Measurements from ENCODE around the gene GDF10.
A peak's percentile ranks its signal among the peaks of the same experiment; 100 is the strongest.

Gene GDF10, protein sequence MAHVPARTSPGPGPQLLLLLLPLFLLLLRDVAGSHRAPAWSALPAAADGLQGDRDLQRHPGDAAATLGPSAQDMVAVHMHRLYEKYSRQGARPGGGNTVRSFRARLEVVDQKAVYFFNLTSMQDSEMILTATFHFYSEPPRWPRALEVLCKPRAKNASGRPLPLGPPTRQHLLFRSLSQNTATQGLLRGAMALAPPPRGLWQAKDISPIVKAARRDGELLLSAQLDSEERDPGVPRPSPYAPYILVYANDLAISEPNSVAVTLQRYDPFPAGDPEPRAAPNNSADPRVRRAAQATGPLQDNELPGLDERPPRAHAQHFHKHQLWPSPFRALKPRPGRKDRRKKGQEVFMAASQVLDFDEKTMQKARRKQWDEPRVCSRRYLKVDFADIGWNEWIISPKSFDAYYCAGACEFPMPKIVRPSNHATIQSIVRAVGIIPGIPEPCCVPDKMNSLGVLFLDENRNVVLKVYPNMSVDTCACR
- 0 to 0.62 (median 0.36) reads per million in 4 donors for total RNA-seq

DNA sequence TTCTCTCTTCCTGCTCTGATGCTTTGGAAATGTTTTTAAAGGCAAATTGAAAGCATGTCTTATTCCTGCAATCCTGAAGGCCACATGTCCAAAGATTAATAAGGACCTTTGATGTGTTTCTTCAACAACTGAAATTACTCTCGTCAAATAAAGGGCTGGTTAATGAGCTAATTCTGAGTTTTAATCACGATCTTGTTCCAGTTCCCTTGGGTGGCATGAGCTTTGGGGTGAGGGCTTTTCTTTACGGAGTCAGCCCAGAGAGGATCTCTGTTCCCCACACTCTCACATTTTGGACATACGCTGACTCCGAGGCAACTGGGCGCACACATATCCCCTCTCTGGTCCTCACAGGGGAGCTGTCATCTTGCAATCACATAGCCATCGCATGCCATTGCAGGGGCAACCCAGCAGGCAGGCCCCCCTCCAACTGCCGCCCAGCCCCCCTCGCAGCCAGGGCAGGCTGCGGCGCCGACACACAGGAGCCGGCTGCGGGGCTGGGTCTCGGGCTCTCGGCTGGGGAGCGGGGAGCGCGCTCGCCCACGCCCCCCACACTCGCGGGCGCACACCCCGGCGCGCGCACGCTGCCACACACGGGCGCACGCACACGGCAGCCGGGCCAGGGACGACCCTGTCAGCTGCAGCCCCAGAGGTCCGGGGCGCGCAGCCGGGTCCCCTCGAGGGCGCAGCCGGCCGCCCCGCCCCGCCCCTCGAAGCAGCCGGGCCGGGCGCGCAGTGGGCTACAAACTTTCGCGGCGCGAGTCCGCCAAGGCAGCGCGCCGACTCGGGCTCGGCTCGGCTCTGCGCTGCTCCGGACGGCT, at the start of gene GDF10:
TSS of gene GDF10 (plus strand) at position 587 of the 818 bp plus-strand sequence. CDS start 455 bp downstream, outside the sequence.
- no peak for DNase-seq

DNA sequence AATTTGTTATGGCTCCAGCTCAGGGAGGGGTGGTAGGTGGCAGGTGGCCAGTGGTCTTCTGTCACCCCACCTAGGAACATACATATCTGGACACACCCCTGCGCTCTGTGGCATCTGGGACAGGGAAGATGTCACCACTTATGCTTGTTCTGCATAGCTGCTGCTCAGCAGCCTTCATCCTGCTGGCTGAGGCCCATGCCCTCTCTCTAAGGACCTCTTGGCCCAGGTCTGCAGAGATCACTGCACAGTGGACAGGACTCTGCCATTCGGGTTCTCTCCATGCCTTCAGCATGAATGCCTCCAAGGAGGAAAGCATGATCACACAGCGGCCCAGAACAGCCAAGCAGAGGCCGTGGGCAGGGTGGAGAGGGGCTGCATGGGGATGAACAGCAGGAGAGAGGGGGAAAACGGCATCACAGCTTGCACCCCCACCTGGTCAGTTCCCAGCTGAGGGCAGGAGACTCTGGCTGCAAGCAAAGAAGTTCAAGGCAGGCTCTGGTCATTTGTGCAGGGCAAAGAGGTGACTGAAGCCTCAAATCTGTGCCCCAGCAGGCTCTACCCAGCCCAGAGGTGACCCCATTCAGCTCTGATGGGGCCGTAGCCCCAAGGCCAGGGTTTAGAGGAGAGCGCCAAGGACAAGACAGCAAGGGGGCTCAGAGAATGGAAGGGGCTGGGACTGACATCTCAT, 47.8 kb upstream of the GDF10 start:
- no peak for DNase-seq

DNA sequence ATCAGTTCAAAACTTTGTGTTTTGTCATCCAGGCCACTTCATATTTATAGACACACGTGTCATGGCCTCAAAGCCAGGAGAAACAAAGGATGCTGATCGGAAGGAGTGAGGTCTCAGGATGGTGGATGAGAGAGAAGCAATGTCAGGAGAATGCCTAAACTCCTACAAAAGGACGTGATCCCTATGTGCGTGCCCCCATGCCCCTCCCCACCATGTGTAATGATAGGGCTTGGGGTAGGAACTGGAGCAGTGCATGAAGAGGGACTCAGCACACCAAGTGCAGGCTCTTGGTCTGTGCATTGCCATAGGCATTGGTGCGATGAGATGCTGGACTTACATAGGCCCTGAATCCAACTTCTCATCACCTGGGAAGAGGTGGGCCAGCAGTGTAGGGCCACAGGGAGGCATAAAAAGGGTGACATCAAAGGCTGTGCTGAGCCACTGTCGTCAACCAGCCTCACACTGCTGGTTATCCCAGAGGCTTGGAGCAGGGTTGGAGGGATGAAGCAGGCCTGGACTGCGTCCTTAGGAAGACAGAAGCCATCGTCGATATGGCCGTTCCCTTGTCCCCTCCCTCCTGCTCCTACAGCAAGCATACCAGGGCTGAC, 46.9 kb upstream of the GDF10 start:
- no peak for DNase-seq

DNA sequence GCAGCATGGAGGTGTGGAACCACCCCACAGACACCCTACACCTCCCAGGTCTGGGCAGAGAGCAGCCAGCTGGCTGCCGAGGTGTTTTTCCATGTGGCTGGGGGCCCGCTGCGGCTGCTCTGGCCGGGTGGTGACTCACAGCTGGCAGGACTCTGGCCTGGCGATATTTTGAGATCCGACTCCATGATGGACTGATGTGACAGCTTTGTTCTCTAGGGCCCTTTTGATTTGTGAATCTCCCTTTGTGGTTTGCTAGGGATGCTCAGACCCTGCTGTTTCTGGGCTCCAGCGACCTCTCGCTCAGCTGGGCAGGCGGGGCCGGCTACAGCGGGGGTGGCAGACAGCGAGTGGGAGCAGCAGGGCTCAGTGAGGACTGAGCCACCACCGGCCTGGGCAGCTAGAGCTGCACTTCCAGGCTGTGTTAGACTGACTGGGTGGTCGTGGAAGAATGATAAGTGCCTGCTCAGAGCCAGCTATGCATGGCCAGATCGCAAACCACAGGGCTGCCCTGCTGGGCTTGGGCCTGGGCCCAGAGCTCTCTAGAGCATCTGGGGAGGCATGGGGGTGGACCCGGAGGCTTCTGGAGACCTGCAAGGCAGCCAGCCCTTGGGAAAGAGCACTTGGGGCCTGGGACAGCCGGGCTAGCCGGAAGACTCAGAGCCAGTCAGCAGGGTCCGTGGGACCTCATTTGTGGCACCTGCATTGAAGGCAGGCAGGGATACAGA, 46.2 kb upstream of the GDF10 start:
- no peak for DNase-seq

DNA sequence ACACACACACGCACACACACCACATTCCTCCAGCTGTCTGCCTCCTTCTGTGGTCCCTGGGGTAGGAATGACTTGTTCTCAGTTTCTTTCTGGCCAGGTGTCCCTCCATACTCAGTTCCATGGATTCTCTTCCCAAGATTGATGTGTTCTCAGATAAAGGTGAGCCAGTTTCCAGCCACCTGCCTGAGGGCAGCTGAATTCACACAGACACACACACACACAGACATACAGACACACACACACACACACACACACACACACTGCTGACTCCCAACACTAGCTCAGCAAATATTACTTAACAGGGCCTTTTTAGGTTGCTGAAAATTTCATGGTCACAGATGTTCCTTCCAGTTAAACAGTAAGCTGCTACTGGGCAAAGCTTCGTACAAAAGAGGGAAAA, 45.4 kb upstream of the GDF10 start:
- DNase-seq = no peak

DNA sequence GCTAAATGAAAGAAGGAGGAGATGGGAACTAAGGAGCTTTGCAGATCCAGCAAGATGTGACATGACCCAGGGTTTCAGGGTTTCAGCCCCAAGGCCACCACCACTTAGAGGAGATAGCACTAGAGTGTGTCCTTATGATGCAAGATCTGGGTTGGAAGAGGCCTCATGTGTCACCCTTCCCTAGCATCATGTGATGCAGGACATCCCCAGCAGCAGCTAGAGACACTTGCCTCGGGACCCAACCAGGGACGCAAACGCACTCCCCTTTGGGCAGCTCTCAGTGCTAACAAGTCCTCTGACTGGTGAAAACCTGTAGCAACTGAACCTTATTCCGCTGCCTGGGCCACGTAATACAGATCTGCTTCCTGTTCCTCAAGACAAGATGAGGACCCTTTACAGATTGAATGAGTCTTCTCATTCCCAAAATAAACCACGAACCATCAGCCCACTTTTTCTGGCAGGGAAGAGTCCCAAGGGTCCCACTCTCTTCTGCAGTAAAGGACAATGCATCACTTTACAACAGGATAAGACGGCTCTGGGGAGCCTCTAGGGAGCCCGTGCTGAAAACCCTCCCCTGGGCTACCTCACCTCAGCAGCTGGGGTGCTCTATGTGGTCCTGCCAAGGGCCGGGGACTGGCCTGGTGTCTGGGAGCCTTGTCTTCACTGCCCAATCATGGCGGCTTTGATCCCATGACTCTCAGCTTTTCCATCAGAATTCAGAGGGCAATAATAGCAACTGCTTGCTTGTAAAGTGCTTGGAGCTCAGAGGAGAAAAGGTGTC, 44.8 kb upstream of the GDF10 start:
- DNase-seq = no peak

DNA sequence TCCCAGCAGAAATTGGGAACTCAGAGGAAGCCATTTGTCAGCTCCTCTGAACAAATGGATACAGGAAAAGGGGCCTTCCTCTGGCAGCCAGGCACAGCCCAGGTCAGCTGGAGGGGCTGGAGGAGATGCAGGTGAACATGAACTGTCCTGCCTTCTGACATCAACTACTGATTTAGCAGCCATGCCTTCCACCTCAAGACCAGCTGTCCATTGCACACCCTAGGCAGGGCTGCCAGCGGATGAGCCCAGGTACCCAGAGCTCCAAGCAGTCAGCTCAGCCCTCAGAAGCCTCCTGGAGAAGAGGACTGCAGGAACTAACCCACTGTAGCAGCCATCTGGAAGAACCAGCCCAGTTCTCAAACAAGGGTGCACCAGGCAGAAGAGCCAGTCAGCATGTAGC, 44.1 kb upstream of the GDF10 start:
- DNase-seq = no peak

DNA sequence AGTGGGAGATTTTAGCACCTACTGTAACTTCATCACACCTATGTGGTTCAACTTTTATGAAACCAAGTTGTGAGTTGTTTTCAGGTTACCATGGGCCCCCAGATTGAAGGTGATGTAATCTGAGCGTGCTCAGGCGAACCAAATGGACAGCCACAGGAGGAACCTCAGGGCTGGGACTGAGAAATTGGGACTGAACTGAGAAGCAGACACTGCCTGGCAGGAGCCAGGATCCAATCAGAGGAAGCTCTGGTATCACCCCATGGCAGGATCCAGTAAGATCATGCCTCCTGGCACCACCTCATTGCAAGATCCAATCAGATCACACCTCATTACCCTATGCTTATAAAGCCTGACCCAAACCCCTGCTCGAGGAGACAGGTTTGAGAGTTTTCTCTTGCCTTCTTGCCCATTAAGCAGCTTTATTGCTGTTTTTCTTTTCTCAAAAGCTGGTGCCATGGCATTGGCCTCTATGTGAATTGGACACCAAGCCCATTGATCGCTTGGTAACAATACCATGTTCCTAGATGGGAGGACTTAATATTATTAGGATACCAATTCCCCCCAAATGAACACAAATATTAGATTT, 43.2 kb upstream of the GDF10 start:
- no peak for DNase-seq

DNA sequence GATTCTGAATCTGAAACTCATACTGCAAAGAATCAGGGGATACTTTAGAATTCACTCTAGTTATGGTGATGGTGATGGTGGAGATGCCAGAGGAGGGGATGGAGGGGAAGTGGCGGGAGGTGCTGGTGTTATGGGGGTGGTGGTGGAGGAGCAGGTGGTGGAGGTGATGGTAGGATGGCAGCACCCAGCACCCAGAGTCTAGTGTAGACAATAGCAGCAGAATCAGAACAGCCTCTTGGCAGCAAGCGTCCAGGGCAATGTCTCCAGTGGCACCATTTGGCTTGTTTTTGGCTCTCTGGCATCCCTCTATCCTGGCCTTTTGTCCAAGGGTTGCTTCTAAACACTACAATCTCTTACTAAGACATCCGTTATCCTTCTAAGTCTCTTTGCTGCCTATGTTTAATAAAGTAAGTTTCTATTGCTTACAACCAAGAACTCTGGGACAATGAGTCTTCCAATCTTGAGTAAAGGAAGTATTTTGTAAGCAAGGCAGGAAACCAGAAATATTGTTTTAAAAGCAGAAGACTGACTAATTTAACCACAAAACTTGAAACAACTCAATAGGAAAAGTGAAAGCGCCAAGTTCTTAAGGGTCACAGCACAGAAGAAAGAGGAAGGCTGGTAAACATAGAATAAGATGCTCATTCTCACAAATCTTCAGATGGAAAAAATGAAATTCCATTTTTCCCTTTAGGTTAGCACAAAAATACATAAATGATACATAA, 42.4 kb upstream of the GDF10 start:
- peak in 1 of 5 donors; percentile 56 for DNase-seq

DNA sequence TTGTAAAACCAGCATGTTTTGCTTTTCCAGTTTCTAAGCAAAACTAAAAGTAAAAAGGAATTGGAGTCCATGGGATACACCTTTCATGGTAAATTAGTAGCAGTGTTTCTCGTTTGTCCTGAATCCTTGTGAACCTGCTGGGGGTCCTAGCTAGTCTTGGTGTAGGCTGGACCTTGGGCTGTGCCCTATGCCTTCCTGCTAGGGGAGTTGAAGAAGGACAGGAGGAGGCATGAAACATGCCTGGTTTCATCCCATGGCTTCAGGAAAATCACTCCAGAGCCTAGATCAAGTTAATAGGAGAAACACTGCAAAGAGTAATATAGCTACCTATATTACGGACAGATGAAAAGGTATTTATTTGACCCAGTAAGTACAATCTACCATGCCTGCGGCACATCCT, 41.1 kb upstream of the GDF10 start:
- DNase-seq = no peak

DNA sequence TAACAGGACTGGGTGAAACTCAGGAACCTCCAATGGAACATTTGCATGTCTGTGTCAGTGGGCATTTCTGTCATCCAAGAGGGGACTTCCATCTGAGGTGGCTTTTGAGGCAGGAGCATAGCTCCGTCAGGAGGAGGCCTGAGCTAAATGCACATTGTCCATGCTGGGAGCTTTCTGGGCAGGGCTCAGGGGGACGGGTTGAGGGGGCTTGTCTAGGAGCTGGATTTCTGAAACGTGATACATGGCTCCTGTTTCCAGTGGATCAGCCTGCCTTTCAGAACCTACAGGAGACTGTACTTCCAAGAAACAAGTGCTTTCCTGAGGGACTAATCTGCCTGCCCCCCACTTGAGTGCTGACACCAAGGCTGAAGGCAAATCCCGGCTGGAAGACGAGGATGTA, 40.5 kb upstream of the GDF10 start:
- no peak for DNase-seq

DNA sequence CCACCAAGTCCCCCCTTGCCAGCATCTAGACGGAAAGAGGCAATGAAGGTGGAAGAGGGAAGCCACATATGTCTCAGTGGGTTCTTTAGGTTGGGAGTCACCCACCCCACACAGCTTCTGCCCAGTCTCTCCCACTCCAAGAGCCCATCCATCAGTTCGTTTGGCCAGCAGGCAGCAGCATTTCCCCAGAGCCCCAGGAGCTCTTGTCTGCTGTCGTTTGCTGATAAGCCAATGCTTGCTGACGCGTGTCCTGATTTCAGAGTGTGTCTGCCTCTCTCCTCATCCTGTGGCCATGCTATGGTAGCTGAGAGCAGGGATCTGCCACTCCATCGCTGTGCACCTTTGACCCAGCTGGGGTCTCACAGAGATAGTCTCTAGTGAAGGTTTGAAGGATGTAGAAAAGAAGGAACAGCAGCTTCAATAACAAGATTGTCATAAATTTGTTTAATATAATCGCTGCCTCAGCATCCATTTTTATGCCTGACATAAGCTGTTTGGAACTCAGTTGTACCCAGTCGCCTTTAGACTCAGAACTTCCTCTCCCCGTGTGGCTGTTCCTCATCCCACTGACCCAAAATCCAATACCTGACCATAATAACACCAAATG, 39.4 kb upstream of the GDF10 start:
- DNase-seq = no peak

DNA sequence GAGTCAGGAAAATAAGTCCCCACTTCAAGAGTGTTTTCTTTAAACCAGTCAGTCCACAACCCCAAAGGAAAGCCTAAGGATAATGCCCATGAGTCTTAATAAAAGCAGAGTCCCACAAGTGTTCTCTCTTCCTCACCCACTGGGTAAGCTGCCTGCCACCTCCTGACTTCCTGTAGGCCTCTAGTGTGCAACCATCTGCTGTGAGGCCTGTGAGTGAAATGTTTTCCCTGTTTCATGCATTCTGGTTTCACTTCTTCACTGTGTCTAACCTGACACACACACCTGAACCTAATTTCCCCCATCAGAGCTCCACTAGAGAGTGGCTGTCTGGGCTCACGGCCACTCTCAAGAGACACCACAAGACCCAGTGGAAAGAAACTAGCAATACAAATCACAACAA, 38.9 kb upstream of the GDF10 start:
- peak in 2 of 5 donors; percentile 19 to 50 for DNase-seq

DNA sequence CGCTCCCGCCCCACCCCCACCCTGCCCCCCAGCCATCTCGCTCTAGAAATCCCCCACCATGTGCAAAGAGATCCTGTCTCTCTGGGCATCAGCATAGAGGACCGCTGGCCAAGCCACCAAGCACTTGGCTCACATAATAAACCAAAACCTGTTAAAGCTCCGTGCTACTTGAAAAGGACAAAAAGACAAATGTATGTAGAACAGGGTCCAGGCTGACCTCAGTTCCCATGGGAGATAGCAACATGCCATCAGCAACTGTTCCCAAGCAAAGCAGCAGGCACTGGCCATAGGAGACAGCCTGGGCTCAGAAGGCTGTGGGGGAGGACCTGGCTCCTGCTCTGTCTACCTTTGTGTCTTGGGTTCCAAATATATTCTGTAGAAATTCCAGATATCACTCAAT, 38.4 kb upstream of the GDF10 start:
- DNase-seq = no peak

DNA sequence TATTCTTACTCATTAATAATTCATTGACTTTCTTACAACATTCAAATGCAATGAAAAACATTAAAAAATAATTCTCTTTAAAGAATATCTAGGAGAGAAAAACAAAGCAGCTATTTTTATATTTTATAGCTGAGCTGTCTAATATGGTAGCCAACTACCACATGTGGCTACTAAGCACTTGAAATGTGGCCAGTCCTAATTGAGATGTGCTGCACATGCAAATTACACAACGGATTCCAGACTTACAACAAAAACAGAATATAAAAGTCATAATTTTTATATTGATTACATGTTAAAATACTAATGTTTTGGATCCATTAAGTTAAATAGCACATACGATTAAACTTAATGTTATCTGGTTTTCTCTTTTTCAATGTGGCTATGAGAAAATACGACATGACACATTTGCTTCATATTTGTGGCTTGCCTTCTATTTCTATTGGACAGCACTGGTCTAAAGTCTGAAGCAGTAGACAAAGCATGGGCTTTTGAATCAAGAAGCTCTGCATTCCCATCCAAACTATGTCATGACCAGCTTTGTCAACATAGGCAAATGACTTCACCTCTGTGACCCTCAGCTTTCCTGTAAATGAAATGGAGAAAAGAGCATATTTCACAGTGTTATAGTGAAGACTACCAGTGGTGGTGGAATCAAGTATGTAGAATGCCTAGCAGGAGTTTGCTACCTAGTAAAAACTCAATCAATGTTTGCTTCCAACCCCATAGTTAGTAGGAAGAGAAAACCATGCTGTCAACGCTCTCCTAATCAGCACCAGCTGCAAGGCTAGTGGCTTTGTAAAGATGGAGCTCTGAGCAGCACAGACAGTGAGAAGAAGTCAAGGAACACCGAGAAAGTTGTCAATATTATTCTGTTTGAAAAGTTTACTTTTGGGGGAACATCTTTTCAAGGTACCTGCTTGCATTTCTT, 37.1 kb upstream of the GDF10 start:
- DNase-seq = no peak

DNA sequence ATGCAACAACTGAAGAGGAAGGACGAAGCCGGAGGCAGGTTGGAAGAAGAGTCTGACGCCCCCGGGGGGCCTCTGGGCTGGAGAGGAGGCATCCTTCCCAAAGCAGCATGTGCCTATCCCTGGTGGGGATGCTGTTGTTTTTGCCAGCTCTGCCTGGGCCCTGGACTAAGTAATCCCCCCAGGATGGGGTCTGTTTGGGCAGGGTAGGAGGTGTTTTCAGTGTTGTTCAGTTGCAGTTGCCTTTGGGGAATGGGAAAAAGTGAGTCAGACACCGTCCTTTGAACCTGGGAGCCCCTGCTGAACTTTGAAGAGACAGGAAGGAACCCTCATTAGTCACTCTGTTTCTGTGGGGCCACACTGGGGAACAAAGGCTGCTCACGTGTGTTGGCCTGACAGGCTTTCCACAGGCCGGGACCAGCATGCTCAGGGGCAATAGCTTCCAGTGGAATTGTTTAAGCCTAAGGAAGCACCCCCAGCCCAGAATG, 35.2 kb upstream of the GDF10 start:
- peak in 2 of 5 donors; percentile 35 to 38 for DNase-seq

DNA sequence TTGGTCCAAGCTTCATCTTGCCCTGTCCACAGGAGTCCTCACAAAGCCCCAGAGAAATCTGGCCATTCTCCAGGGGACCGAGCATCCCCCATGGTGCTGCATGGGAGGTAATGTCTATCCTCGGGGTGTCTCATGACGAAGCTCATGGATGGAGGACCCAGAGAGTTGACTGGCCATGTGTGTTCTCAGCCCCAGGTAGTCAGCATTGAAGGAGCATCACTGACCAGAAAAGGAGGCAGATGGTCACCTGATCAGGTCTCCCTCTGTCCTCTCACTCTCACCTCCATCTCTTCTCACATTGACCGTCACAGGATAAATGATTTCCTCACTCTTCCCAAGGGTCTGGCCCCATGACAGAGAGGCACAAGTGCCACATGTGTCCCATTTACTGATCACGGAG, 33.4 kb upstream of the GDF10 start:
- DNase-seq = no peak

DNA sequence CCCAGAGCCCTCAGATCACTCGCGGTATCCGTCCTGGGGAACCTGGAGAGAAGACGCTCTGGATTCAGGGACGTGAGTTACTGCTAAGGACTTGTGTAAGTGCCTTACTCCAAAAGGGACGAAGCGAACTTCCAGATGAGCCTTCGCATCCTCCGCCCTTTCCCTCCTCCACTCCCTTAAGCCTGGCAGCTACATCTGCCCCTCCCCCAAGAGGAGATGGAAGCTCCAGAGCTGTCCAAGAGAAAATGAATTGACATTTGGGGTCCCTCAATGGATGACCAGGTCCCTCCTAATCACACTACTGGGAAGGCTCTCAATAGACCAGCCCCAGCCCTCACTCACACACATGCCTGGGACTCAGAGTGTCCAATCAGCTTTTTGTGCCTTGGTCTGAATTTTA, 31.3 kb upstream of the GDF10 start:
- DNase-seq = no peak

Measured in T-helper 1 cell (primary cell).